HG02840 (cell line): Measurements from ENCODE around the gene PI4KA.

Experiments used
- ATAC-seq: cut with Tn5 transposase; IDR thresholded peaks from one replicate; pipeline ENCODE4 v1.9.1; 2021; ENCODE audit warnings: mild to moderate bottlenecking, moderate library complexity, moderate number of reproducible peaks; ENCODE audit not compliant: unreplicated experiment, low FRiP score

PI4KA gene

GRCh38 chr22:20819471-20819870, 39.1 kb downstream of the PI4KA start:
- ATAC-seq: no peak

GRCh38 chr22:20818471-20818870, 40.1 kb downstream of the PI4KA start:
- ATAC-seq: no peak

- no peak for ATAC-seq
Measured at GRCh38 chr22:20816559-20816958, 42.1 kb downstream of the PI4KA start.

DNA sequence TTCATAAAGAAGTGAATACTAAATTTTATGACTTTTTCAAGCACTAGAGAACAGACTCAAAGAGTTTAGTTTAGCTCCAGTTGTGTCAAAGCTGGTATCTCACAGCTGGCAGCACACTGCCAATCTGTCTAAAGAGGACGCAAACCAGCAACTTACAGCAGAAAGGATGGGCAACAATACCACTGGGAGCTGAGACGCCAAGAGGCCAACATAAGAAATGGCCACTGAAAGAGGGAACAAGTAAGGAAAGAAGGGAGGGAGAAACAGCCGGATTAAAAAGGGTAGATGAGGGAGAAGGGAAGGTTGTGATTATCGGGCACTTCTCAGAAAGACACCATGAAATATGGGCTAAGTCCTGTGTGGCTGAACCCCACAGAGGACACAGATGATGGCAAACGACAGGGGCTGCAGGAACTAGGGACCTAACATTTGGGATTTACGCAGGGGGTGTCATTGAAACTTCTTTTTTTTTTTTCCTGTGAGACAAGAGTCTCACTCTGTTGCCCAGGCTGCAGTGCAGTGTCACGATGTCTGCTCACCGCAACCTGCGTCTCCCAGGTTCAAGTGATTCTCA, 43.0 kb downstream of the PI4KA start:
- no peak for ATAC-seq

GRCh38 chr22:20814221-20814808, 44.3 kb downstream of the PI4KA start:
- no peak for ATAC-seq

GRCh38 chr22:20813056-20813455, 45.6 kb downstream of the PI4KA start:
- ATAC-seq: no peak

- no peak for ATAC-seq
Measured at GRCh38 chr22:20811971-20812660, 46.5 kb downstream of the PI4KA start.

GRCh38 chr22:20811171-20811570, 47.4 kb downstream of the PI4KA start:
- ATAC-seq: no peak

DNA sequence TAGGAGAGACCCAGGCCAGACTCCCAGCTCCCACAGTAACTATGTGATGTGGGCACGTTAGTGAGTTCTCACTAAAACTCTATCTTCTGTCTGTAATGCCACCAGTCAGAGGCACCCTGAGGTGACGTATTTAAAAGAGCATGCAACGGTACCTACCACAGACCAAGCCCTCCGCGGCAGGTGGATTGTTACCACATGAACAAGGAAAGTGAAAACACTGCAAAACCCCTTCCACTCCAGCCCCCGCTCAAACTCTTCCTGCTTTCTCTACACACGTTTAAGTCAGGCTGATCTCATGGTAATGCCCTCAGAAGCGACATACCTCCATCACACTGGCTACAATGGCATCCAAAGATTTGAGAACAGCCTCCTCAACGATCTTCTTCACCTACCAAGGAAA, 48.0 kb downstream of the PI4KA start:
- ATAC-seq: no peak

DNA sequence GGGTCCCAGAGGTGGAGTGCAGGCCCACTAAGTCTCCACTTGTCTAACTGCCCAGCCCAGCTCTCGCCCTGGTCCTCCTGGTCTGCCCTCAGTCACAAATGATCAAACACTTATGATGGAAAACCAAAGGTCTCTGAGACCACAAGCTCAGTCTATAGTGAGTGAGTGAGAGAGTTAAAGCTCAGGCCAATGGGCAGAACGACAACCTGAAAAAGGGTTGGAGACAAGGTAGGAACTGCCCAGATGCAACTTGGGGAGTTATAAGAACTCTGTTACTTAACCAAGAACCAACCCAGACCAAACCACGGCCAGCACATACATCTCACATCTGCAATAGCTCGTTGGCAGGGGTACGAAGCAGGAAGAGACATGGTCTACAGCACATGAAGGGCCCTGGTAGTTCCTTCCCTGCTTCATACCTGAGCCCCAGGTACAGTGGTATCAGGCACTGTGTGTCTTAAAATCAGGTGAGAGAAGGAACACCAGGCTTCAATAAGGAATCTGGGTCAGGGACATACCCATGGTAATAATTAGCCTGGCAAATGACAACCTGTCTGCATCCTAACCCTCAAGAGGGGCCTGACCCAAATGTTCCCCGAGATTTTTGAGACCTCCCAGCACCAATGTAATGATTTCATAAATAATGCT, 48.9 kb downstream of the PI4KA start:
- ATAC-seq: no peak

DNA sequence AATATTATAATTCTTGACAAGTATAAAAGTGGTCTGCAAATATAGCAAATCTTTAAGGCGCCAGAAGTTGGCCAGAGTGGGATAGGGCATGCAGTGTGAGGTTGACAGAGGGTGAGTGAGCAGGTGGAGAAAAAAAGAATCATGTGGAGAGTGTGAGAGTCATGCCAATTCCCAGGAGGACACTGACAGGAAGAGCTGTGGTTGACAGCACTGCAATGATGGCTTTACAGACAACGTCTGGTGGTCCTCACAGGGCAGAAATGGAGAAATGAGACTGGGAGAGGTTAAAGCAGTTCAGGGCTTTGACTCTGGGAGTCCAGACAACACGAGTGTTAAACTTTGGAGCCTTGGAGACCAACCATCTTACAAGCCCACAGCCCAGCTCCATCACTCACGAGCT, 49.8 kb downstream of the PI4KA start:
- ATAC-seq: no peak

DNA sequence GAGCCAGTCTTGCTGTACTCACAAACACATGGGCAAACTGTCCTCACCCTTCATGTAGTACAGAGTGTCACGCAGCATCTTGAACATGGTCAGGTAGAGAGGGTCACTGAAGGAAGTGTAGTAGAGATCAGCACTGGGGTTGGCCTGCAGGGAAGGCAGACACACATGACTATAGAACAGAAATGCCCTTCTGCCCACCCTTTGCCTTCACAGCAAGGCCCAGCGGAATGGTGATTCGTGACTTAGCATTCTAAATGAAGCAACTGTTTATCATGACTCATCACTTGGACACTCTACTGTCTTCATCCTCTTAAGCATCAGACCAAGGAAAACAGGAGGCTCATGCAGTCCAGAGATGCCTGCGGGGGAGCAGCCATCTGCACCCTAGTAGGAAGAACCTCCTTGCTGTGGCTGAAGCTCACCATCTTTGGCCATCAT, 51.3 kb downstream of the PI4KA start:
- no peak for ATAC-seq

GRCh38 chr22:20805972-20806471, 52.6 kb downstream of the PI4KA start:
- no peak for ATAC-seq

GRCh38 chr22:20804650-20805049, 54.0 kb downstream of the PI4KA start:
- no peak for ATAC-seq

GRCh38 chr22:20803696-20804324, 54.8 kb downstream of the PI4KA start:
- no peak for ATAC-seq

- no peak for ATAC-seq
Measured at GRCh38 chr22:20802922-20803553, 55.6 kb downstream of the PI4KA start.

GRCh38 chr22:20802452-20802851, 56.2 kb downstream of the PI4KA start:
- ATAC-seq: no peak

DNA sequence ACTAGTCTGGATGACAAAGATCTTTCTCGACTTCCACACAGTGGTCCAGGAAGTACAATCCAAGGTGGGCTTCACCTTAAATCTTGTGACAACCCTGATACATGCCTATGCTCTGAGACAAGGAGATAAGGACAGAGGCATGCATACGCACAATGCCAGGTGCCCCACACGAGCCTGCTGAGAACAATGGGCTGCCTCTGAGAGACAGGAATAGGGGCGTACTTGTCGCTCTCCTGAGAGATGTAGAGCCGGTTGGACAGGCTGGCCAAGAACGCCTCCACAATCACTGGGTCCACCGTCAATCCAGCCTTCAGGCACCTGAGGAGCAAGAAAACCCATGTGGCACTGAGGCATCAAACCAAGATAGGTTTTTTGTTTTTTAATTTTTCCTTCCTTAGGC, 59.2 kb downstream of the PI4KA start:
- ATAC-seq: no peak

DNA sequence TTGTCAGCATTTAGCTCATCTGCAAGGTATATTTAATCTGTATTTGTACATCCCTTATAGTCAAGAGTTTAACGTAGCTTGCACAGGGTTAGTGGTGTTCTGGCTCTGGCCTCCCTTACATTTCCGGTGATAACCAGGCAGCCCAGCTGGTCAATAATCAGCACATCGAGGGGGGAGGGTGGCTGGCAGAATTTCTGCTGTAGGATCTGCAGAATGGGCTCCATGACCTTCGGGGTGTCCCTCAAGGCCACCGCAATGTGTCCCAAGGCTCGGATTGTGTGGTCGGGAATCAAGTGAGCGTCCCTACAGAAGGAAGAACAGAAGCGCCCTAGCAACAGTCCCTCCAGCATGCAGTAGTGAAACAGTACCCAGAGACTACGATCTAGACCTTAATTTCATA, 59.6 kb downstream of the PI4KA start:
- ATAC-seq: no peak

DNA sequence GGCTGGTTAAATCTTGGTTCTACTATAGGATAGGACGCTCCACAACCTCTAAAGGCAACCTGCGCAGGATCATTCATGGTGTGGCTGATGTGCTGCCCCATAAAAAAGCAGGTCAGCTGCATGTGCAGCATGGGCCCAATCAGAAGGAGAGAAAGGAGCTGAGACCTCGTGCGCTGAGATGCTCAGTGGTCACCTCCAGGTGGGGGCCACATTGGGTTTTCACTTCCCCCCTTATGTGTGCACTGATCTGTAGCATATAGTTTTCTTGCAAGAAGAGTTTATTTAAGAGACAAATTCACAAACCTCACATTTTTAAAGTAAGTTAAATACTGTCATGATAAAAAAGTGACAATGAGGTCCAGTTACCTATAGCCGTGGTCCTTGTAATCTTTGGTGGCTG, 60.4 kb downstream of the PI4KA start:
- no peak for ATAC-seq
